HEK293 (cell line): ENCODE data around the gene SH3GL1.

Experiments used
- CTCF ChIA-PET: fragments of 350-600 bp; formaldehyde crosslinking; extraction: SDS; loops from one replicate; lab custom pipeline; 2021; ENCODE audit warnings: antibody characterized with exemption; lab: Yijun Ruan, JAX
- POLR2A ChIA-PET: fragments of 300-600 bp; formaldehyde crosslinking; extraction: SDS; loops from one replicate; lab custom pipeline; 2020; ENCODE audit warnings: antibody characterized with exemption, inconsistent platforms; lab: Yijun Ruan, JAX
- H3K27ac ChIP-seq: fragments of 200-500 bp; sonication (Bioruptor generic); 2 replicates; pipeline ENCODE4 v1.5.1; 2014; ENCODE audit warnings: low read depth, low read length, control low read depth, inconsistent platforms; ENCODE audit errors: extremely low read depth
- H3K36me3 ChIP-seq, 2 experiments: fragments of 200-500 bp in 1 of 2; sonication (Bioruptor generic) in 1 of 2; 1 replicate in 1 of 2; 2 replicates in 1 of 2; pipeline ENCODE4 v1.5.1; 2014 to 2017; ENCODE audit warnings: inconsistent platforms in 2 of 2, low read length in 2 of 2; ENCODE audit not compliant: control insufficient read depth in 2 of 2, insufficient read depth in 1 of 2
- H3K4me1 ChIP-seq: fragments of 200-500 bp; sonication (Bioruptor generic); 2 replicates; pipeline ENCODE4 v1.5.1; 2014; ENCODE audit warnings: mild to moderate bottlenecking, low read length, inconsistent platforms; ENCODE audit not compliant: control insufficient read depth, insufficient read depth
- H3K4me3 ChIP-seq: 2 replicates; pipeline ENCODE4 v1.5.1; 2011; ENCODE audit warnings: low read depth, mild to moderate bottlenecking, control low read depth, low read length, moderate library complexity
- H3K9me3 ChIP-seq: fragments of 200-500 bp; sonication (Bioruptor generic); 2 replicates; pipeline ENCODE4 v1.5.1; 2014; ENCODE audit warnings: low read depth, low read length, inconsistent platforms; ENCODE audit not compliant: control insufficient read depth, insufficient read depth
- BCL6B ChIP-seq: fragments of 450-650 bp; formaldehyde crosslinking; IDR thresholded peaks from 2 replicates; pipeline ENCODE4 v1.5.1; 2017; ENCODE audit warnings: missing biosample characterization, missing genetic modification characterization
- GLI2 ChIP-seq: fragments of 450-650 bp; formaldehyde crosslinking; IDR thresholded peaks from 2 replicates; pipeline ENCODE4; 2017; ENCODE audit warnings: missing biosample characterization, missing genetic modification characterization, low read depth, borderline replicate concordance
- GLIS1 ChIP-seq: fragments of 450-650 bp; formaldehyde crosslinking; IDR thresholded peaks from 2 replicates; pipeline ENCODE4 v1.5.1; 2016; ENCODE audit warnings: missing biosample characterization, missing genetic modification characterization
- HIC1 ChIP-seq: fragments of 450-650 bp; formaldehyde crosslinking; IDR thresholded peaks from 2 replicates; pipeline ENCODE4 v1.5.1; 2016; ENCODE audit warnings: missing biosample characterization, missing genetic modification characterization
- IKZF3 ChIP-seq: fragments of 450-650 bp; IDR thresholded peaks from 2 replicates; pipeline ENCODE4 v1.5.0; 2018; ENCODE audit warnings: missing biosample characterization, mild to moderate bottlenecking, missing genetic modification characterization, moderate library complexity
- PBX3 ChIP-seq: sonication (generic); formaldehyde crosslinking; IDR thresholded peaks from 2 replicates; pipeline ENCODE4 v1.8.1; 2022; ENCODE audit warnings: mild to moderate bottlenecking, moderate library complexity, missing genetic modification reagents
- SCRT2 ChIP-seq: fragments of 450-650 bp; formaldehyde crosslinking; IDR thresholded peaks from 2 replicates; pipeline ENCODE4 v1.5.1; 2016; ENCODE audit warnings: missing biosample characterization, missing genetic modification characterization
- TSHZ1 ChIP-seq: fragments of 450-650 bp; formaldehyde crosslinking; IDR thresholded peaks from 2 replicates; pipeline ENCODE4 v1.5.1; 2016; ENCODE audit warnings: missing biosample characterization, missing genetic modification characterization, borderline replicate concordance
- ZBTB10 ChIP-seq: fragments of 450-650 bp; formaldehyde crosslinking; IDR thresholded peaks from 2 replicates; pipeline ENCODE4 v1.5.1; 2016; ENCODE audit warnings: missing biosample characterization, missing genetic modification characterization
- ZBTB20 ChIP-seq: fragments of 450-650 bp; formaldehyde crosslinking; IDR thresholded peaks from 2 replicates; pipeline ENCODE4 v1.5.1; 2016; ENCODE audit warnings: missing biosample characterization, missing genetic modification characterization
- ZFHX2 ChIP-seq: fragments of 450-650 bp; formaldehyde crosslinking; conservative IDR thresholded peaks from 2 replicates; pipeline ENCODE4 v1.5.1; 2016; ENCODE audit warnings: missing biosample characterization, missing genetic modification characterization
- ZFP3 ChIP-seq: fragments of 450-650 bp; formaldehyde crosslinking; IDR thresholded peaks from 2 replicates; pipeline ENCODE4 v1.5.1; 2016; ENCODE audit warnings: low read depth, missing biosample characterization, missing genetic modification characterization
- ZIC2 ChIP-seq: fragments of 450-650 bp; formaldehyde crosslinking; IDR thresholded peaks from 2 replicates; pipeline ENCODE4 v1.5.1; 2016; ENCODE audit warnings: missing biosample characterization, missing genetic modification characterization
- ZNF132 ChIP-seq: fragments of 450-650 bp; formaldehyde crosslinking; IDR thresholded peaks from 2 replicates; pipeline ENCODE4 v1.5.1; 2017; ENCODE audit warnings: missing biosample characterization, missing genetic modification characterization, borderline replicate concordance
- ZNF416 ChIP-seq: fragments of 450-650 bp; formaldehyde crosslinking; IDR thresholded peaks from 2 replicates; pipeline ENCODE4 v1.5.1; 2016; ENCODE audit warnings: missing biosample characterization, missing genetic modification characterization
- ZNF530 ChIP-seq: fragments of 450-650 bp; formaldehyde crosslinking; IDR thresholded peaks from 2 replicates; pipeline ENCODE4 v1.5.1; 2016; ENCODE audit warnings: low read depth, missing biosample characterization, missing genetic modification characterization
- ZNF639 ChIP-seq: fragments of 450-650 bp; formaldehyde crosslinking; IDR thresholded peaks from 2 replicates; pipeline ENCODE4 v1.5.1; 2016; ENCODE audit warnings: missing biosample characterization, missing genetic modification characterization
- ZNF791 ChIP-seq: fragments of 450-650 bp; formaldehyde crosslinking; IDR thresholded peaks from 2 replicates; pipeline ENCODE4 v1.5.1; 2016; ENCODE audit warnings: missing biosample characterization, missing genetic modification characterization

SH3GL1 gene

GRCh38 chr19:4391306-4391693, 9.0 kb downstream of the SH3GL1 start (continued):
- TF ChIP-seq HIC1: no peak
- TF ChIP-seq, all 188 proteins: peak for 0

GRCh38 chr19:4390567-4391305, 9.6 kb downstream of the SH3GL1 start:
- ChIA-PET CTCF (interaction anchor here (0.6 to 1.0 kb wide), 4 partner anchors 10 to 1641 kb away, joined by 3 to 4 read pairs (median 3); no protein-coding TSS in a partner anchor), POLR2A (interaction anchor here (0.5 to 1.1 kb wide), 4 partner anchors 10 to 127 kb away, joined by 3 to 4 read pairs (median 3); no protein-coding TSS in a partner anchor)
- Histone ChIP-seq H3K4me3 (no peak overlapping the region), H3K9me3 (no peaks in the 10 kb centered on the region), H3K4me1 (peaks cover 13% of the 10 kb centered on the region), H3K36me3 (peaks cover 0 to 34% of the 10 kb centered on the region in 2 experiments; a peak in 2 of 3 replicates), H3K27ac (peak overlapping the region; percentile 32)
- TF ChIP-seq BCL6B (tag by site-specific recombination): peak; percentile 82
- TF ChIP-seq GLIS1 (tag by site-specific recombination): peak; percentile 34
- TF ChIP-seq ZFP3: no peak
- TF ChIP-seq ZBTB20 (tag by site-specific recombination): peak; percentile 70; the same call in 1 of the 2 replicates
- TF ChIP-seq TSHZ1: no peak
- TF ChIP-seq IKZF3 (tag by site-specific recombination): peak; percentile 49; the same call in 1 of the 2 replicates
- no peak for TF ChIP-seq ZNF530 (tag by site-specific recombination)
- no peak for TF ChIP-seq ZNF416
- no peak for TF ChIP-seq ZBTB10 (tag by site-specific recombination)
- TF ChIP-seq ZFHX2 (tag by site-specific recombination): peak; percentile 40; the same call in 1 of the 2 replicates
- TF ChIP-seq ZIC2 (tag by site-specific recombination): peak; percentile 83
- no peak for TF ChIP-seq ZNF132
- TF ChIP-seq ZNF639 (tag by site-specific recombination): no peak
- TF ChIP-seq ZNF791 (tag by site-specific recombination): no peak
- peak; percentile 55; the same call in 1 of the 2 replicates for TF ChIP-seq HIC1
- TF ChIP-seq GLI2 (tag by site-specific recombination): no peak; the same call in 1 of the 2 replicates
- TF ChIP-seq SCRT2: peak; percentile 92
- no peak for TF ChIP-seq PBX3 (CRISPR knock-in tag)
